HepG2 (cell line): ENCODE data around the gene KLC4. TPM values are rescaled to one million over a fixed set of nuclear protein-coding genes. Genes with fewer than 3 reads are reported as not detected.

Source experiments
- AKAP8 ChIP-seq: sonication (generic); formaldehyde crosslinking; IDR thresholded peaks from 2 replicates; pipeline ENCODE4 v1.5.1; 2020; ENCODE audit warnings: mild to moderate bottlenecking, missing genetic modification reagents
- GATAD2A ChIP-seq: IDR thresholded peaks from 2 replicates; pipeline ENCODE4 v1.6.1; 2016
- JUN ChIP-seq: sonication (generic); formaldehyde crosslinking; IDR thresholded peaks from 2 replicates; pipeline ENCODE4 v1.4.0; 2020; ENCODE audit warnings: mild to moderate bottlenecking, missing genetic modification reagents
- KLF15 ChIP-seq: sonication (generic); formaldehyde crosslinking; IDR thresholded peaks from 2 replicates; pipeline ENCODE4 v1.8.1; 2023; ENCODE audit warnings: borderline replicate concordance, mild to moderate bottlenecking, inconsistent platforms, missing genetic modification reagents, mixed read lengths
- MIXL1 ChIP-seq: IDR thresholded peaks from 2 replicates; pipeline ENCODE4 v1.6.1; 2016
- ZBTB33 ChIP-seq: sonication (generic); formaldehyde crosslinking; IDR thresholded peaks from 2 replicates; pipeline ENCODE4 v1.4.0; 2020; ENCODE audit warnings: missing genetic modification reagents
- ZBTB40 ChIP-seq, 2 experiments: fragments of 450-650 bp in 1 of 2; sonication (generic) in 1 of 2; formaldehyde crosslinking in 1 of 2; IDR thresholded peaks; 2 replicates each; pipeline versions ENCODE4 v1.6.1 to v1.8.0; 2016 to 2022; ENCODE audit warnings: antibody characterized with exemption in 1 of 2, mild to moderate bottlenecking in 1 of 2, missing genetic modification reagents in 1 of 2
- ZKSCAN1 ChIP-seq: fragments of 150-350 bp; IDR thresholded peaks from 2 replicates; pipeline ENCODE4 v1.6.1; 2014; ENCODE audit warnings: low read length
- ZKSCAN5 ChIP-seq: sonication (generic); formaldehyde crosslinking; IDR thresholded peaks from 2 replicates; pipeline ENCODE4 v1.5.1; 2020; ENCODE audit warnings: mild to moderate bottlenecking, missing genetic modification reagents
- ZNF275 ChIP-seq: sonication (generic); formaldehyde crosslinking; IDR thresholded peaks from 2 replicates; pipeline ENCODE4 v1.8.0; 2022; ENCODE audit warnings: missing genetic modification reagents, mild to moderate bottlenecking, inconsistent platforms, borderline replicate concordance
- ZNF33B ChIP-seq: sonication (generic); formaldehyde crosslinking; IDR thresholded peaks from 2 replicates; pipeline ENCODE4 v1.5.1; 2020; ENCODE audit warnings: mild to moderate bottlenecking, missing genetic modification reagents
- ZNF891 ChIP-seq: sonication (generic); formaldehyde crosslinking; IDR thresholded peaks from 2 replicates; pipeline ENCODE4 v1.5.0; 2020; ENCODE audit warnings: mild to moderate bottlenecking, missing genetic modification reagents
- polyA plus RNA-seq, 8 experiments: library from polyadenylated mRNA; depleted of rRNA in 3 of 8; stranded (reverse) in 7 of 8; unstranded in 1 of 8; fragments of >200 nt; fragmentation: Illumina TruSeq in 4 of 8; extraction: Trizol in 4 of 8; gene quantifications; 2 replicates each; pipeline versions ENCODE4 v1.2.1 to v1.2.3, GENCODE V29; 2011 to 2016; ENCODE audit warnings: low read depth in 4 of 8, missing spikeins in 1 of 8, mixed read lengths in 1 of 8; ENCODE audit not compliant: insufficient read depth in 1 of 8
- total RNA-seq, 5 experiments: library from RNA; depleted of rRNA; stranded (reverse); fragments of >200 nt; fragmentation: Illumina TruSeq; extraction: Trizol; gene quantifications; 2 replicates each; pipeline ENCODE4 v1.2.3, GENCODE V29; 2016; ENCODE audit warnings: low read depth in 1 of 5

KLC4 gene
- total and polyA plus RNA-seq, 2 of the 13 experiments (the other 11 are each of a cell fraction or from before 2014, with no cell fraction given): 45.4 to 70.4 TPM

DNA sequence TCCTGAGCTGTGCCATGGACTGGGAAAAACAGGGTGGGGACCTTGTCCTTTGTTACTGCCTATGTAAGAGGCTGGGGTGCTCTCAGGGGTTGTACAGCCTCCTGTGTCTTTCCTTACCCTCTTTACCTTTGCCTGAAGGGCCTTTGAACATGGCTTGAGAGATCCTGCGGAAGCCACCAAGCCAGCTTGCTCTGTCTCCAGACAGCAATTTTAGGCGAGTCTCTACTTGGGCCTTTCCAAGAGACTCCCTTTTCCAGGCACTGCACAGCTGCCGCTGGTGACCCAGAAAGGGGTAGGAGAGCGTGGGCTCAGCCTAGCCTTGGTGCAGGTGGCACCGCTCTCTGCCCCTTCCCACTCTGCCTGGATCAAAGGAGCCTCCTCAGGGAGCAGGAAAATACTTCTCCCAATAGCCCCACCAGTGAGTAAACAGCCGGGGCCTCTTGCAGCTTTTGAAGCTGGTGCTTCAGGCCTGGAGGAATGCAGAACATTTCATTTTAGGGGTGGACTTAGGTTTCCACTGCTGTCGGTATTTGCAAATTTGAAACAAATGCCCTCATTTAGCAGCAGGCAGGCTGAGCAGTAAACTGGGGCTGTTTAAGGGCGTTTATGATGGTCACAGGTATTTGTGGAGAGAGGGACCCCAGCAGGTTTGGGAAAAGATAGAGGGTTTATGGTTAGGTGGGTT, 30.6 kb downstream of the KLC4 start (continued):
- no peak for TF ChIP-seq ZNF275 (CRISPR knock-in tag)
- no peak for TF ChIP-seq KLF15
- no peak for TF ChIP-seq ZKSCAN1
- peak; percentile 55; the same call in 1 of the 2 replicates for TF ChIP-seq JUN (CRISPR knock-in tag)
- peak; percentile 88 for TF ChIP-seq GATAD2A (CRISPR knock-in tag)
- peak; percentile 64; the same call in 1 of the 2 replicates for TF ChIP-seq ZBTB33 (CRISPR knock-in tag)
- no peak for TF ChIP-seq AKAP8 (CRISPR knock-in tag)
- TF ChIP-seq ZBTB40 (IDR thresholded peaks at IDR 0.05): no peak
- peak; percentile 42; the same call in 1 of the 2 replicates for TF ChIP-seq ZBTB40 (CRISPR knock-in tag; IDR thresholded peaks at IDR 0.05)
- no peak; the same call in 1 of the 2 replicates for TF ChIP-seq MIXL1 (CRISPR knock-in tag)
- 0 out of 2 replicates have a peak, but pooled peaks have one; percentile 53 for TF ChIP-seq ZNF891 (CRISPR knock-in tag)
- TF ChIP-seq ZNF33B (CRISPR knock-in tag): no peak
- TF ChIP-seq ZKSCAN5 (CRISPR knock-in tag): no peak
- TF ChIP-seq, all 625 proteins: peak for 231
